WTC11 (cell line): ENCODE results near the gene NOX3.

Experiments used
- CBFB ChIP-seq: sonication (generic); formaldehyde crosslinking; IDR thresholded peaks from 2 replicates; pipeline ENCODE4 v1.8.1; 2022; ENCODE audit warnings: mild to moderate bottlenecking, low read depth, missing genetic modification reagents
- CREB1 ChIP-seq: sonication (generic); formaldehyde crosslinking; IDR thresholded peaks from 2 replicates; pipeline ENCODE4 v1.8.0; 2023; ENCODE audit warnings: mild to moderate bottlenecking, missing genetic modification reagents
- FOXJ3 ChIP-seq: sonication (generic); formaldehyde crosslinking; IDR thresholded peaks from 2 replicates; pipeline ENCODE4 v1.9.0; 2021; ENCODE audit warnings: missing genetic modification reagents, mild to moderate bottlenecking, borderline replicate concordance
- NR3C1 ChIP-seq: sonication (generic); formaldehyde crosslinking; conservative IDR thresholded peaks from 2 replicates; pipeline ENCODE4 v1.8.1; 2023; ENCODE audit warnings: low read depth, mild to moderate bottlenecking, missing genetic modification reagents
- PREB ChIP-seq: sonication (generic); formaldehyde crosslinking; IDR thresholded peaks from 2 replicates; pipeline ENCODE4 v1.8.1; 2022; ENCODE audit warnings: mild to moderate bottlenecking, missing genetic modification reagents, moderate library complexity, borderline replicate concordance
- TF ChIP-seq, protein P1 (sequence below): fragments of 200-600 bp; IDR thresholded peaks from 2 replicates; pipeline ENCODE4 v1.8.0; 2022; ENCODE audit warnings: antibody characterized with exemption
- TF ChIP-seq, protein P2 (sequence below): sonication (generic); formaldehyde crosslinking; IDR thresholded peaks from 2 replicates; pipeline ENCODE4 v1.8.1; 2022; ENCODE audit warnings: low read depth, mild to moderate bottlenecking, moderate library complexity, missing genetic modification reagents, borderline replicate concordance
- TF ChIP-seq, protein P3 (sequence below): sonication (generic); formaldehyde crosslinking; IDR thresholded peaks from 2 replicates; pipeline ENCODE4 v1.8.1; 2022; ENCODE audit warnings: low read depth, missing genetic modification reagents, borderline replicate concordance

DNA sequence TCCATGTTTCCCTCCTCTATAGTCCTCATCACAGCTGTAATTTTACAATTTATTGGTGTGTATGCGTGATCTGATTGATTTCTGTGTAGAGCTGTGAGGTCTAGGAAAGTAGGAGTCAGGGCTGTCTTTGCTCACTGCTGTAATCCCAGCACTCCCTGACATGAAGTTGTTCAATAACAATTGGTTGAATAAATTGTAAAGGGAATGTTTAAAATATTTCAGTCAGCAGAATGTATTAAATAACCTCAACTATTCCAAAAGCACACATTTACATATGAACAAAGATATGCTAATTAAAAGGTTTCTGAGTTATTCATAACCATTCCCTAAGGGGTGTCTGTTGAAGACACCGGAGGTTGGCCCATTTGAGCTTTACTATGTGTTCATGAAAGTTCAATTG lies 31.5 kb downstream of the NOX3 start:
- TF ChIP-seq PREB (CRISPR knock-in tag) (no peak), FOXJ3 (CRISPR knock-in tag) (no peak), NR3C1 (CRISPR knock-in tag) (no peak), CBFB (CRISPR knock-in tag) (no peak), CREB1 (no peak)
- TF ChIP-seq, protein P1, sequence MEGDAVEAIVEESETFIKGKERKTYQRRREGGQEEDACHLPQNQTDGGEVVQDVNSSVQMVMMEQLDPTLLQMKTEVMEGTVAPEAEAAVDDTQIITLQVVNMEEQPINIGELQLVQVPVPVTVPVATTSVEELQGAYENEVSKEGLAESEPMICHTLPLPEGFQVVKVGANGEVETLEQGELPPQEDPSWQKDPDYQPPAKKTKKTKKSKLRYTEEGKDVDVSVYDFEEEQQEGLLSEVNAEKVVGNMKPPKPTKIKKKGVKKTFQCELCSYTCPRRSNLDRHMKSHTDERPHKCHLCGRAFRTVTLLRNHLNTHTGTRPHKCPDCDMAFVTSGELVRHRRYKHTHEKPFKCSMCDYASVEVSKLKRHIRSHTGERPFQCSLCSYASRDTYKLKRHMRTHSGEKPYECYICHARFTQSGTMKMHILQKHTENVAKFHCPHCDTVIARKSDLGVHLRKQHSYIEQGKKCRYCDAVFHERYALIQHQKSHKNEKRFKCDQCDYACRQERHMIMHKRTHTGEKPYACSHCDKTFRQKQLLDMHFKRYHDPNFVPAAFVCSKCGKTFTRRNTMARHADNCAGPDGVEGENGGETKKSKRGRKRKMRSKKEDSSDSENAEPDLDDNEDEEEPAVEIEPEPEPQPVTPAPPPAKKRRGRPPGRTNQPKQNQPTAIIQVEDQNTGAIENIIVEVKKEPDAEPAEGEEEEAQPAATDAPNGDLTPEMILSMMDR: no peak
- TF ChIP-seq, protein P2, sequence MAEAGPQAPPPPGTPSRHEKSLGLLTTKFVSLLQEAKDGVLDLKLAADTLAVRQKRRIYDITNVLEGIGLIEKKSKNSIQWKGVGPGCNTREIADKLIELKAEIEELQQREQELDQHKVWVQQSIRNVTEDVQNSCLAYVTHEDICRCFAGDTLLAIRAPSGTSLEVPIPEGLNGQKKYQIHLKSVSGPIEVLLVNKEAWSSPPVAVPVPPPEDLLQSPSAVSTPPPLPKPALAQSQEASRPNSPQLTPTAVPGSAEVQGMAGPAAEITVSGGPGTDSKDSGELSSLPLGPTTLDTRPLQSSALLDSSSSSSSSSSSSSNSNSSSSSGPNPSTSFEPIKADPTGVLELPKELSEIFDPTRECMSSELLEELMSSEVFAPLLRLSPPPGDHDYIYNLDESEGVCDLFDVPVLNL (CRISPR knock-in tag): no peak
- TF ChIP-seq, protein P3, sequence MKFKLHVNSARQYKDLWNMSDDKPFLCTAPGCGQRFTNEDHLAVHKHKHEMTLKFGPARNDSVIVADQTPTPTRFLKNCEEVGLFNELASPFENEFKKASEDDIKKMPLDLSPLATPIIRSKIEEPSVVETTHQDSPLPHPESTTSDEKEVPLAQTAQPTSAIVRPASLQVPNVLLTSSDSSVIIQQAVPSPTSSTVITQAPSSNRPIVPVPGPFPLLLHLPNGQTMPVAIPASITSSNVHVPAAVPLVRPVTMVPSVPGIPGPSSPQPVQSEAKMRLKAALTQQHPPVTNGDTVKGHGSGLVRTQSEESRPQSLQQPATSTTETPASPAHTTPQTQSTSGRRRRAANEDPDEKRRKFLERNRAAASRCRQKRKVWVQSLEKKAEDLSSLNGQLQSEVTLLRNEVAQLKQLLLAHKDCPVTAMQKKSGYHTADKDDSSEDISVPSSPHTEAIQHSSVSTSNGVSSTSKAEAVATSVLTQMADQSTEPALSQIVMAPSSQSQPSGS (CRISPR knock-in tag): no peak
